Measurements from ENCODE around the gene BTLA.

The BTLA gene

DNA sequence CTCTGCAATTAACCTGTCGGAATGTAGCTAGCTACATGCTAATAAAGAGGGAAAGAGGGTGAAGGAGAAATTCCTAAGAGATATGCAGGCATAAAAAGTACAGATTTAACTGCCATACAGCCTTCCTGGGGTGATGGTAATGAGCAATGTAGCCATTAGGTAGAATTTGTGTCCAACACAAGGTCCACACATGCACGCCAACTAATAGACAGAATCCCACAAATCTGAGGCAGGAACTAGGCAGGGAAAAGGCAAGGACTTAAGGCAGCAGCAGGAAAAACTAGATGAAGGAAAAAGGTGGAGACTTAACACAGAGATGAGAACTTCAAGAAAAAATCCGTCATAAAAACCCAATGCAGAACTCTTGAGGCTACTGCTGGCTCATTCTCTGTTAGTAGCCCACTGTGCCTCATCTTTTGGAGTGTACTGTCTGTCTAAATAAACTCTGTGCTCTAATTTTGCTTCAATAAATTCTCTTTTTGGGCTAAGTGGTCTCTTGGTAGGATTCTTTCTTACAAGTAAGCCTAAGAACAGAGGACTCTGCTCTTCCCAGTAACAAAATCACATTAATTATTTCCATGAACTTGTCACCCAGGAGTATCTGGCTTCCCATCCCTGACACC is 81.5 kb downstream of the BTLA start:
- Histone ChIP-seq H3K27ac (ENCODE audit: low read depth, low read length, severe bottlenecking) (no peak overlapping the region), H3K9me3 (ENCODE audit: control insufficient read depth, low read length) (no peaks in the 10 kb centered on the region), H3K36me3 (ENCODE audit: control insufficient read depth, insufficient read depth, low read length) (no peaks in the 10 kb centered on the region), H3K4me3 (ENCODE audit: extremely low read depth, insufficient read depth, low read length, poor library complexity, severe bottlenecking) (no peak overlapping the region), H3K4me1 (ENCODE audit: control insufficient read depth, insufficient read depth, low read length, poor library complexity, severe bottlenecking) (no peaks in the 10 kb centered on the region)
- WGBS, 2 experiments (ENCODE audit: insufficient coverage in 2 of 2): 60 to 80% methylated on average over 1 of the region's 3 CpGs

DNA sequence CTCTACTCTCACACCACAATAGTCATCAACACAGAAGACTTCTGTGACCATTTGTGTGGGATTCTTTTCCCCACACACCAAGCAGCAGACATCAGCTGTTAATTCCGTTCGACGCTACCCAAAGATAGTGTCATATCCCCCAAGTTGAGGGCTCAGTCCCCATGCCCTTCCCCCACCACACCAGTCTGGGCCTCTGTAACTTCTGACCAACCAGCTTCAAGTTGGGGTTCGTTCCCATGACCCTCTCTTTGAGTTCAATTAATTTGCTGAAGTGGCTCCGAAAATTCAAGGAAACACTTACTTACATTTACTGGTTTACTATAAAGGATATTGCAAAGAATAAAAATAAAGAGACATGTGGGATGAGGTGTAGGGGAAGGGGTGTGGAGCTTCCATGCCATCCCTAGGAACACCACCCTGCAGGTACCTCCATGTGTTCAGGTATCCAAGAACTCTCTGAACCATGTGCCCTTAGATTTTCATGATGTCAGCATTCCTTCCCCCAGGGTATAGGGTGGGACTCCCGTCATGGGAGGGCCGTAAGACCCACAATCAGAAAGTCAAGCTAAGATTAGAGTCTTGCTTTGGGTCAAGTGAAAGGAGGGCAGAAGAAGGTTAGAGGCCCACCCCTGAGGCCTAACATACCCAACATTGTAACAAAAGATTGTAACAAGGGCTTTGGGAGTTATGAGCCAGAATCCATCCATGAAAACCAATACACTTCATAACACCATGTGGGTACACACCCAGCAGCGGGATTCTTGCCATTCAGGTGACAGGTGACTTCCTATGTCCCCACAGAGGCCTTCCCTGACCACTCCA is 82.7 kb downstream of the BTLA start:
- Histone ChIP-seq H3K4me1 (ENCODE audit: control insufficient read depth, insufficient read depth, low read length, poor library complexity, severe bottlenecking) (no peaks in the 10 kb centered on the region), H3K36me3 (ENCODE audit: control insufficient read depth, insufficient read depth, low read length) (no peaks in the 10 kb centered on the region), H3K9me3 (ENCODE audit: control insufficient read depth, low read length) (no peaks in the 10 kb centered on the region), H3K4me3 (ENCODE audit: extremely low read depth, insufficient read depth, low read length, poor library complexity, severe bottlenecking) (no peak overlapping the region), H3K27ac (ENCODE audit: low read depth, low read length, severe bottlenecking) (no peak overlapping the region)
- WGBS, 2 experiments (ENCODE audit: insufficient coverage in 2 of 2): 86 to 89% methylated on average over 5 to 6 of the region's 8 CpGs

DNA sequence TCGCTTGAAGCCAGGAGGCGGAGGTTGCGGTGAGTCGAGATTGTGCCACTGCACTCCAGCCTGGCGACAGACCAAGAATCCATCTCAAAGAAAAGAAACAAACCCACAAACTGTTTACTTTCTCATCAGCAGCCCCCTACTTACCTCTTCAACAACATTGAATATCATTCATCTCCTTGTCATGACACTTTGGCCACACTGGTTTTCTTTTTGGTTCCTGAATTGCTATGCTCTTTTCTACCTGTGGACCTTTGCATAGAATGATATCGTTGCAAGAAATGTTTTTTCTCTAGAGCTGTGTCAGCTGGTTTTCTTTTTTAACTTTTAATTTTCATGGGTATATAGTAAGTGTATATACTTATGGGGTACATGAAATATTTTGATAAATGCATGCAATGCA is 83.9 kb downstream of the BTLA start:
- H3K36me3 ChIP-seq (ENCODE audit: control insufficient read depth, insufficient read depth, low read length): no peaks in the 10 kb centered on the region
- 96 to 100% methylated on average over 5 of the region's 6 CpGs for WGBS, 2 experiments (ENCODE audit: insufficient coverage in 2 of 2)
- H3K27ac ChIP-seq (ENCODE audit: low read depth, low read length, severe bottlenecking): no peak overlapping the region
- H3K9me3 ChIP-seq (ENCODE audit: control insufficient read depth, low read length): no peaks in the 10 kb centered on the region
- H3K4me3 ChIP-seq (ENCODE audit: extremely low read depth, insufficient read depth, low read length, poor library complexity, severe bottlenecking): no peak overlapping the region
- no peaks in the 10 kb centered on the region for H3K4me1 ChIP-seq (ENCODE audit: control insufficient read depth, insufficient read depth, low read length, poor library complexity, severe bottlenecking)

Measured in mesodermal cell (in vitro differentiated cells).